K562 (cell line): Measurements from ENCODE around the gene SELENOI. TPM values are rescaled to one million over a fixed set of nuclear protein-coding genes. Genes with fewer than 3 reads are reported as not detected.

Experiments used
- CHD2 ChIP-seq: IDR thresholded peaks from 2 replicates; pipeline ENCODE4 v1.6.1; 2011; ENCODE audit warnings: low read depth, low read length
- COPS2 ChIP-seq: fragments of 450-650 bp; conservative IDR thresholded peaks from 2 replicates; pipeline ENCODE4 v1.6.1; 2016; ENCODE audit warnings: mild to moderate bottlenecking, moderate library complexity
- CREBBP ChIP-seq: IDR thresholded peaks from one replicate; pipeline ENCODE4 v1.6.1; 2012; ENCODE audit warnings: low read depth, mild to moderate bottlenecking, control low read depth, inconsistent platforms, low read length
- FUS ChIP-seq: fragments of 200-400 bp; formaldehyde crosslinking; optimal IDR thresholded peaks from 2 replicates; pipeline ENCODE3; 2017; ENCODE audit warnings: low read depth, low read length
- GTF2F1 ChIP-seq: IDR thresholded peaks from 2 replicates; pipeline ENCODE4 v1.6.1; 2011; ENCODE audit warnings: low read depth, low read length, improper control_type of control experiment
- HOMEZ ChIP-seq: fragments of 250-450 bp; sonication (Bioruptor Pico); IDR thresholded peaks from 2 replicates; pipeline ENCODE4 v1.4.0; 2020; ENCODE audit warnings: mild to moderate bottlenecking, moderate library complexity
- JUND ChIP-seq, 2 experiments: IDR thresholded peaks; 2 replicates in 1 of 2; 3 replicates in 1 of 2; pipeline ENCODE4 v1.6.1; 2011; ENCODE audit warnings: borderline replicate concordance in 2 of 2, low read depth in 2 of 2, low read length in 2 of 2, improper control_type of control experiment in 1 of 2, missing biosample characterization in 1 of 2, missing genetic modification characterization in 1 of 2, missing genetic modification reagents in 1 of 2
- MAFG ChIP-seq: fragments of 450-650 bp; conservative IDR thresholded peaks from 2 replicates; pipeline ENCODE4 v1.6.1; 2016; ENCODE audit warnings: missing genetic modification characterization, missing compliant biosample characterization
- NFIC ChIP-seq: fragments of 450-650 bp; IDR thresholded peaks from 2 replicates; pipeline ENCODE4 v1.6.1; 2017; ENCODE audit warnings: mild to moderate bottlenecking, inconsistent platforms
- PATZ1 ChIP-seq: fragments of 250-450 bp; sonication (Bioruptor Pico); IDR thresholded peaks from 2 replicates; pipeline ENCODE4 v1.5.0; 2020; ENCODE audit warnings: mild to moderate bottlenecking, borderline replicate concordance
- PRPF4 ChIP-seq: fragments of 200-400 bp; formaldehyde crosslinking; IDR thresholded peaks from one replicate; pipeline ENCODE4 v1.6.1; 2017; ENCODE audit warnings: low read length, low read depth, mild to moderate bottlenecking; ENCODE audit not compliant: insufficient read depth, poor library complexity, severe bottlenecking
- SMARCB1 ChIP-seq: IDR thresholded peaks from 2 replicates; pipeline ENCODE4 v1.6.1; 2011; ENCODE audit warnings: improper control_type of control experiment, low read depth; ENCODE audit not compliant: insufficient read length
- TBP ChIP-seq: optimal IDR thresholded peaks from 2 replicates; pipeline ENCODE3; 2011; ENCODE audit warnings: low read depth, low read length, improper control_type of control experiment
- TRIM28 ChIP-seq: fragments of 450-650 bp; IDR thresholded peaks from 2 replicates; pipeline ENCODE4 v1.6.1; 2017
- ZBTB1 ChIP-seq: sonication (generic); formaldehyde crosslinking; IDR thresholded peaks from 2 replicates; pipeline ENCODE4 v1.8.1; 2023; ENCODE audit warnings: missing genetic modification reagents, low read depth, mild to moderate bottlenecking, borderline replicate concordance
- ZNF212 ChIP-seq: fragments of 450-650 bp; formaldehyde crosslinking; IDR thresholded peaks from 2 replicates; pipeline ENCODE4 v1.4.0; 2020; ENCODE audit warnings: mild to moderate bottlenecking
- ZNF444 ChIP-seq: fragments of 250-450 bp; sonication (Bioruptor Pico); IDR thresholded peaks from 2 replicates; pipeline ENCODE4 v1.4.0; 2020; ENCODE audit warnings: mild to moderate bottlenecking, moderate library complexity
- ZNF644 ChIP-seq: fragments of 200-800 bp; sonication (Bioruptor generic); IDR thresholded peaks from 2 replicates; pipeline ENCODE4 v1.6.1; 2016; ENCODE audit warnings: low read depth, missing genetic modification characterization, missing compliant biosample characterization
- ZNF740 ChIP-seq, 3 experiments: fragments of 200-800 bp in 1 of 3; sonication (Bioruptor generic) in 1 of 3; sonication (generic) in 1 of 3; formaldehyde crosslinking in 1 of 3; IDR thresholded peaks; 2 replicates each; pipeline versions ENCODE4 v1.6.1 to v1.8.0; 2016 to 2022; ENCODE audit warnings: mild to moderate bottlenecking in 2 of 3, missing compliant biosample characterization in 2 of 3, missing genetic modification characterization in 2 of 3, missing genetic modification reagents in 1 of 3
- ZNF79 ChIP-seq: fragments of 250-450 bp; sonication (Bioruptor Pico); IDR thresholded peaks from 2 replicates; pipeline ENCODE4 v1.4.0; 2020; ENCODE audit warnings: low read depth, mild to moderate bottlenecking, moderate library complexity
- polyA plus RNA-seq, 8 experiments: library from polyadenylated mRNA; depleted of rRNA in 4 of 8; stranded (reverse) in 5 of 8; unstranded in 3 of 8; fragments of >200 nt; fragmentation: Nextera tagmentation in 2 of 8; fragmentation: Illumina TruSeq in 1 of 8; extraction: Ambion mirVana in 2 of 8; extraction: Trizol in 1 of 8; gene quantifications; 2 replicates each; pipeline versions ENCODE4 v1.2.1 to v1.2.3, GENCODE V29; 2011 to 2014; ENCODE audit warnings: inconsistent platforms in 1 of 8, missing spikeins in 1 of 8
- total RNA-seq, 7 experiments: library from RNA; depleted of rRNA in 6 of 7; stranded (reverse); fragments of >200 nt in 6 of 7; fragmentation: Illumina TruSeq in 2 of 7; extraction: Trizol in 2 of 7; gene quantifications; 2 replicates each; pipeline versions ENCODE4 v1.2.1 to v1.2.3, GENCODE V29; 2011 to 2021; ENCODE audit warnings: low replicate concordance in 1 of 7
- TF ChIP-seq, protein P1 (sequence below): fragments of 450-650 bp; conservative IDR thresholded peaks from 2 replicates; pipeline ENCODE4 v1.6.1; 2016; ENCODE audit warnings: missing genetic modification characterization, low read depth, mild to moderate bottlenecking, missing compliant biosample characterization, moderate library complexity

SELENOI gene
- total and polyA plus RNA-seq, 9 of the 15 experiments (the other 6 are each of a cell fraction or from before 2014, with no cell fraction given), result 9.6 to 46.9 (median 24.4) TPM

- TF ChIP-seq PATZ1, result no peak
- peak; percentile 97 for TF ChIP-seq MAFG (tag)
- no peak for TF ChIP-seq ZBTB1 (CRISPR knock-in tag)
- no peak for TF ChIP-seq FUS
- peak; percentile 98 for TF ChIP-seq JUND (IDR thresholded peaks at IDR 0.05; ENCODE audit: borderline replicate concordance, low read depth, low read length)
- TF ChIP-seq JUND (tag; IDR thresholded peaks at IDR 0.05; ENCODE audit: borderline replicate concordance, low read depth, low read length), result peak; percentile 99
- TF ChIP-seq GTF2F1, result no peak
- TF ChIP-seq CREBBP, result no peak
- peak; percentile 97 for TF ChIP-seq SMARCB1
- TF ChIP-seq TBP, result no peak
- no peak for TF ChIP-seq ZNF740 (CRISPR knock-in tag; IDR thresholded peaks at IDR 0.05)
- no peak for TF ChIP-seq ZNF740 (tag; IDR thresholded peaks at IDR 0.05)
- TF ChIP-seq ZNF212 (CRISPR knock-in tag), result no peak
- TF ChIP-seq PRPF4, result no peak
- TF ChIP-seq, protein P1, sequence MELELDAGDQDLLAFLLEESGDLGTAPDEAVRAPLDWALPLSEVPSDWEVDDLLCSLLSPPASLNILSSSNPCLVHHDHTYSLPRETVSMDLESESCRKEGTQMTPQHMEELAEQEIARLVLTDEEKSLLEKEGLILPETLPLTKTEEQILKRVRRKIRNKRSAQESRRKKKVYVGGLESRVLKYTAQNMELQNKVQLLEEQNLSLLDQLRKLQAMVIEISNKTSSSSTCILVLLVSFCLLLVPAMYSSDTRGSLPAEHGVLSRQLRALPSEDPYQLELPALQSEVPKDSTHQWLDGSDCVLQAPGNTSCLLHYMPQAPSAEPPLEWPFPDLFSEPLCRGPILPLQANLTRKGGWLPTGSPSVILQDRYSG (tag), result no peak
- no peak for TF ChIP-seq COPS2
- TF ChIP-seq CHD2, result no peak
- no peak for TF ChIP-seq ZNF444
- TF ChIP-seq HOMEZ (CRISPR knock-in tag), result no peak
- peak; percentile 78; the same call in 1 of the 2 replicates for TF ChIP-seq ZNF644 (tag)
- TF ChIP-seq ZNF79, result no peak
- no peak; the same call in 1 of the 2 replicates for TF ChIP-seq NFIC
- TF ChIP-seq TRIM28, result no peak
Observed at GRCh38 chr2:26355038-26355995, 9.4 kb downstream of the SELENOI start (continued).
